Ovary (tissue), 9 donors: ENCODE measurements around the gene PLXDC2. TPM values are rescaled to one million over a fixed set of nuclear protein-coding genes. Genes with fewer than 3 reads are reported as not detected.

Experiments used
- DNase-seq, 5 donors: peaks; one replicate each; pipeline ENCODE4 v3.0.0-alpha.2; 2019 to 2020
- H3K27ac ChIP-seq, 2 donors: fragments of 200-600 bp; one replicate each; pipeline versions ENCODE4 v1.5.1 to v1.8.0; 2019 to 2022
- H3K27me3 ChIP-seq: fragments of 200-600 bp; one replicate; pipeline ENCODE4 v1.8.0; 2022
- H3K36me3 ChIP-seq: fragments of 200-600 bp; sonication (generic); one replicate; pipeline ENCODE4 v1.5.1; 2019
- H3K4me1 ChIP-seq: one replicate; pipeline ENCODE4 v1.8.1; 2013; ENCODE audit warnings: mild to moderate bottlenecking, moderate library complexity; ENCODE audit not compliant: insufficient read depth
- H3K4me3 ChIP-seq: fragments of 200-600 bp; sonication (generic); one replicate; pipeline ENCODE4 v1.5.1; 2017
- H3K9me3 ChIP-seq, 2 donors: fragments of 200-600 bp in 1 of 2; sonication (generic) in 1 of 2; one replicate each; pipeline versions ENCODE4 v1.5.1 to v1.8.1; 2013 to 2019; ENCODE audit warnings: mild to moderate bottlenecking in 1 of 2, moderate library complexity in 1 of 2
- CTCF ChIP-seq, 3 donors: fragments of 450-650 bp in 2 of 3; fragments of 200-600 bp in 1 of 3; IDR thresholded peaks; one replicate each; pipeline versions ENCODE4 v1.5.1 to v1.8.0; 2016 to 2022; ENCODE audit warnings: antibody characterized with exemption in 3 of 3, mild to moderate bottlenecking in 1 of 3
- EP300 ChIP-seq: sonication (generic); formaldehyde crosslinking; IDR thresholded peaks from one replicate; pipeline ENCODE4 v1.6.1; 2017; ENCODE audit warnings: antibody characterized with exemption
- POLR2A ChIP-seq: fragments of 450-650 bp; IDR thresholded peaks from one replicate; pipeline ENCODE4 v1.6.1; 2017; ENCODE audit warnings: antibody characterized with exemption, mild to moderate bottlenecking, moderate library complexity
- WGBS, 3 donors: extraction: QIAGEN DNeasy Blood & Tissue Kit in 1 of 3; methylation state at CpG; one replicate each; pipeline versions ENCODE4 v1.1.5 to v1.1.7; 2013 to 2017; 5-methylcytosine and 5-hydroxymethylcytosine counted together
- intact Hi-C, 4 donors: fragments of 100-400 bp; cut with DNase I; formaldehyde crosslinking; loops; one replicate each; pipeline versions ENCODE4 v1.11.0 to v1.15.1; 2022 to 2023
- polyA plus RNA-seq, 2 donors: library from polyadenylated mRNA; stranded (reverse); fragments of 200-250 nt in 1 of 2; fragments of 350-450 nt in 1 of 2; fragmentation: Illumina TruSeq in 1 of 2; extraction: RNeasy Lipid Tissue Mini Kit (QIAGEN cat#74804) in 1 of 2; gene quantifications; one replicate each; pipeline ENCODE4 v1.2.3, GENCODE V29; 2013 to 2014
- total RNA-seq, 7 donors: library from RNA; depleted of rRNA in 2 of 7; stranded (reverse); fragments of >200 nt in 2 of 7; fragmentation: NEBNext Ultra II Directional in 3 of 7; extraction: Animal tissue kit (Norgen Biotek cat#: 25700) in 3 of 7; gene quantifications; one replicate each; pipeline versions ENCODE4 v1.1.0 to v1.2.4, GENCODE V29; 2016 to 2023
- donor health status: DM: no; HTN: no; CAD: no; lungs with moderate emphysema.
- donor health status: DM: no; HTN: no; CAD: no.
- donor health status: Bipolar disorder and iron deficiency.
- donor health status: DM: yes; HTN: yes; CAD: no.
- donor health status: DM: no; HTN: no; CAD: no.
- donor health status: DM: yes; HTN: yes; CAD: no.

PLXDC2 gene
- total and polyA plus RNA-seq, 9 donors, result 13.6 to 76.0 (median 38.0) TPM

- no peak for DNase-seq
- Histone ChIP-seq H3K9me3 (no peaks in the 10 kb centered on the region), H3K36me3 (no peaks in the 10 kb centered on the region), H3K4me1 (no peaks in the 10 kb centered on the region), H3K4me3 (no peak overlapping the region), H3K27ac (no peak overlapping the region), H3K27me3 (no peaks in the 10 kb centered on the region)
- TF ChIP-seq EP300, result no peak
- TF ChIP-seq CTCF (IDR thresholded peaks at IDR 0.05), result no peak
- TF ChIP-seq POLR2A, result no peak
- intact Hi-C loops, result no loop called here
Measured at GRCh38 chr10:20228729-20229128, 412.5 kb downstream of the PLXDC2 start.

GRCh38 chr10:20232079-20232705, 416.0 kb downstream of the PLXDC2 start:
- 52 to 70% (median 56%) methylated on average over 2 of the region's 2 CpGs for WGBS, 3 donors
- no peak for TF ChIP-seq EP300
- TF ChIP-seq CTCF (IDR thresholded peaks at IDR 0.05), result no peak
- TF ChIP-seq POLR2A, result no peak
- no peak for DNase-seq
- H3K27ac ChIP-seq, result no peak overlapping the region
- no peak overlapping the region for H3K4me3 ChIP-seq
- H3K36me3 ChIP-seq, result no peaks in the 10 kb centered on the region
- no peaks in the 10 kb centered on the region for H3K27me3 ChIP-seq
- no peaks in the 10 kb centered on the region for H3K4me1 ChIP-seq
- intact Hi-C loops, result no loop called here
- no peaks in the 10 kb centered on the region for H3K9me3 ChIP-seq

GRCh38 chr10:20233423-20233822, 417.2 kb downstream of the PLXDC2 start:
- Histone ChIP-seq H3K27ac (no peak overlapping the region), H3K9me3 (no peaks in the 10 kb centered on the region), H3K4me3 (no peak overlapping the region), H3K27me3 (no peaks in the 10 kb centered on the region), H3K4me1 (no peaks in the 10 kb centered on the region), H3K36me3 (no peaks in the 10 kb centered on the region)
- no peak for TF ChIP-seq EP300
- no peak for TF ChIP-seq CTCF (IDR thresholded peaks at IDR 0.05)
- no peak for TF ChIP-seq POLR2A
- no peak for DNase-seq
- intact Hi-C loops, result no loop called here

GRCh38 chr10:20234579-20234978, 418.3 kb downstream of the PLXDC2 start:
- Histone ChIP-seq H3K36me3 (no peaks in the 10 kb centered on the region), H3K27me3 (no peaks in the 10 kb centered on the region), H3K4me3 (no peak overlapping the region), H3K27ac (no peak overlapping the region), H3K4me1 (no peaks in the 10 kb centered on the region), H3K9me3 (no peaks in the 10 kb centered on the region)
- TF ChIP-seq POLR2A, result no peak
- TF ChIP-seq CTCF (IDR thresholded peaks at IDR 0.05), result no peak
- no peak for TF ChIP-seq EP300
- WGBS, 3 donors, result 86 to 92% (median 91%) methylated on average over 5 of the region's 5 CpGs
- intact Hi-C loops, result no loop called here
- DNase-seq, result no peak
